Pons (tissue), 1 donor: ENCODE measurements around the gene ATRN.

ENCODE experiments used
- DNase-seq: peaks from one replicate; pipeline ENCODE4 v3.0.0-alpha.2; 2016; ENCODE audit warnings: low spot score

Gene ATRN

GRCh38 chr20:3696200-3696599 is 225.4 kb downstream of the ATRN start:
- no peak for DNase-seq

DNA sequence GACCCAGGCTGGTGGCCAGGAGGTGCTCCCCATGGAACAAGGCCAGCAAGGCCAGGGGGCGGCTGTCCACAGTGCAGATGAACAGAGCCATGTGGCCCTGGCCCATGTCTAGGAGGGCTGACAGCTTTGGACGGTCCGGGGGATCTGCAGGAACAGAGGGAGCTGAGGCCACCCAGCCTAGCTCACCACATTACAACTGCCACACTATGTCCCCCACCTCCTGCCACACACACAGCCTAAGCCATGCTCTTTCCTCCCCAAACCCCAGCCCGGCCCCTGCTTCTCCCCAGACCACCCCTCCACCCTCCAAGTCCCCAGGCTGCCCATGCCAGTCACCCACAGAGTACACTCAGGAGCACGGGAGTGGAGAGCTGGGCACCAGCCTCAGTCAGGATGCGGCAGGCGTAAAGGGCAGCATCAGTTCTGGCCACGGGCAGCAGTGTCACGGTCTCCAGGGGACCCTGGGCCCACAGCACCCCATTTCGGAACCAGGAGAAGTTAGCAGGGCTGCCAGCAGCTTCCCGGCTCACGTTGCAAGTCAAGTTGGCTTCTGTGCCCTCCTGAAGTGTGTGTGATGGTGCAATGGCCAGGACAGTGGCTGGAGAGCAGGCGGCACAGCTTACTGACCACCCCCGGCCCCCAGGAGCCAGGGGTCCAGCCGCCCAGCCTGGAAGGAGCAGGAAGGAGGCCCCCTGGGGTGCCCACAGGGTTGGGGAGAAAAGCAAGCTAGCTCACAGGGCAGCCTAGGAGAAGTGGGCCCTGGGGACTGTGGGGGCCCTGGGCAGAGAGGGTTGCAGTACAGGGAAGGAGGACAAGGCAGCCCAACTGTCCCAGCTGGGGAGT is 226.1 kb downstream of the ATRN start:
- no peak for DNase-seq

DNA sequence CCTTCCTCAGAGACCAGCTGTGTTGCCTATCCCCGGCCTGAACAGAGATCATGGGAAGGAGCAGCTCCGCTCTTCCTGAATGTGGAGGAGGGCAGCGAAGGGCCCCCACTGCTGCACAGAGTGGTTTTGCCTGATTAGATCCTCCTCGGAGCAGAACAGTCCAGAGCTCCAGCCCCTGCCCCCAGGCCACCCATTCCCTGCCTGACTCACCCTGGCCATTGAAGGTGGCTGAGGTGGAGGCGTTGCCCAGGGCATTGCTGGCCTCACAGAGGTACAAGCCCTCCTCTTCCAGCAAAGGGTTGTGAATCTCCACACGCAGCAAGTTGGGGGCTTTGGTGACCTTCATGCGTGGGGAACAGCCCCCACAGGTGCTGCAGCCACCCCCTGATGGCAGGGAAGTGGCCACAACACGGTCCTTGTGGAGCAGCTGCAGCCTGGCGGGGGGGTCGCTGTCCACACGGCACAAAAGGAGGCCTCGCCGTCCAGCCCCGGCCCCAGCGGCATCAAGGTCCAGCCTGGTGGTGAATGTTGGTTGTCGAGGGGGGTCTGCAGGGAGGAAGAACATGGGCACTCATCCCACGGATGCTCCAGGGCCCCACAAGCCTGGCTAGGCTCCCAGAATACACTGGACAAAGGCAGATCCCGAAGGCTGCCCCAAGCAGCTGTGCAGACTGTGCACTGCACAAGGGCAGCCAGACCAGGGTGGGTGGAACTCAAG is 226.9 kb downstream of the ATRN start:
- no peak for DNase-seq

DNA sequence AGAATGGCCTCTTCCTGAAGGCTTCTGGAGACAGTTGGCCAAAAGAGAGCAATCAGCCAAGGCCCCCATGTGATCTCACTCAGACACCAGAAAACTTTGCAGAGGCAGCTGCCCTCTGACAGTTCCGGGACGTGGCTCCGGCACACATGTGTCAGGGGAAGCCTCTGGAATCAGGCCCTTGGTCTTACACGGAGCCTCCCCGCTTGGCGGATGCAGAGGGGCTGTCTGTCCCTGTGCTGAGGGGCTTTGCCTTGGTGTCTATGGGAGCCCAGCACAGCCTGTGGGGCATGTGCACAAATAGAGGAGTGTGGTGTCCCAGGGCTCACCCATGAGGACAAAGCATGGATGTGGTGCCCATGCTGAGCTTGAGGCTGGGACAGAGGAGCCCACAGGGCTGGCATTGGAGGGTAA is 227.8 kb downstream of the ATRN start:
- DNase-seq, result no peak

GRCh38 chr20:3699037-3699436 is 228.2 kb downstream of the ATRN start:
- DNase-seq, result no peak
